K562 (cell line): Measurements from ENCODE around the gene DHRS2. TPM values are rescaled to one million over a fixed set of nuclear protein-coding genes. Genes with fewer than 3 reads are reported as not detected.
A peak's percentile ranks its signal among the peaks of the same experiment; 100 is the strongest.

Source experiments
- ATAC-seq: fragments of 200-7000 bp; cut with Tn5 transposase; 3 replicates; pipeline ENCODE4 v1.9.1; 2020; ENCODE audit warnings: moderate library complexity
- BruUV-seq: library from RNA; stranded (reverse); fragments of 400-500 nt; replicated peaks from 2 replicates; lab custom pipeline; 2021; lab: Mats Ljungman, UMichigan
- CTCF ChIA-PET: fragments of 300-600 bp; formaldehyde crosslinking; extraction: SDS; loops from one replicate; lab custom pipeline; 2021; ENCODE audit warnings: low intra/inter-chr PET ratio; lab: Yijun Ruan, JAX
- POLR2A ChIA-PET: fragments of 300-600, 350-650 bp; sonication (Branson Sonifier 250); formaldehyde crosslinking; extraction: SDS; loops from one replicate; lab custom pipeline; 2021; ENCODE audit warnings: antibody characterized with exemption, inconsistent platforms; lab: Yijun Ruan, JAX
- DNase-seq, 4 experiments: peaks; one replicate each; pipeline versions ENCODE4 v3.0.0 to v3.0.0-alpha.2; 2011 to 2018; ENCODE audit warnings: low spot score in 3 of 4, mixed read lengths in 3 of 4; ENCODE audit errors: extremely low read depth in 1 of 4
- FAIRE-seq: peaks from 2 replicates; lab custom pipeline; 2011; peaks lifted over from hg19 to GRCh38; lab: Jason Lieb, UNC
- H2AFZ ChIP-seq: 2 replicates; pipeline ENCODE4 v1.6.0; 2011; ENCODE audit warnings: low read depth, low read length, control low read depth, inconsistent platforms
- H3K27ac ChIP-seq: fragments of 200-600 bp; 3 replicates; pipeline ENCODE4 v1.8.0; 2011; ENCODE audit warnings: low read depth, mild to moderate bottlenecking, control low read depth, inconsistent platforms, low read length, moderate library complexity, mixed read lengths; ENCODE audit errors: extremely low read depth
- H3K27me3 ChIP-seq, 2 experiments: fragments of 300-600 bp in 1 of 2; 2 replicates in 1 of 2; 3 replicates in 1 of 2; pipeline versions ENCODE4 v1.6.0 to v1.8.0; 2011; ENCODE audit warnings: inconsistent platforms in 2 of 2, low read length in 2 of 2, mild to moderate bottlenecking in 1 of 2, mixed read lengths in 1 of 2, moderate library complexity in 1 of 2; ENCODE audit not compliant: control insufficient read depth in 2 of 2, insufficient read depth in 2 of 2
- H3K36me3 ChIP-seq: fragments of 300-600 bp; 3 replicates; pipeline ENCODE4 v1.8.0; 2011; ENCODE audit warnings: mild to moderate bottlenecking, low read length, inconsistent platforms; ENCODE audit not compliant: control insufficient read depth, insufficient read depth
- H3K4me1 ChIP-seq, 2 experiments: fragments of 200-600 bp in 1 of 2; replicated peaks in 1 of 2; 2 replicates in 1 of 2; 3 replicates in 1 of 2; pipeline versions ENCODE4 v1.5.1 to v1.8.0; 2011; ENCODE audit warnings: inconsistent platforms in 2 of 2, low read length in 2 of 2, mild to moderate bottlenecking in 1 of 2, mixed read lengths in 1 of 2, moderate library complexity in 1 of 2; ENCODE audit not compliant: control insufficient read depth in 2 of 2, insufficient read depth in 2 of 2
- H3K4me2 ChIP-seq: 2 replicates; pipeline ENCODE4 v1.6.1; 2011; ENCODE audit warnings: low read length, control low read depth, inconsistent platforms, mixed read lengths; ENCODE audit not compliant: insufficient read depth
- H3K4me3 ChIP-seq: fragments of 200-600 bp; sonication (generic), shearing (Covaris generic); 2 replicates; pipeline ENCODE4 v1.5.1; 2016; ENCODE audit warnings: control low read depth, inconsistent platforms
- H3K79me2 ChIP-seq: fragments of 200-600 bp; 3 replicates; pipeline ENCODE4 v1.8.0; 2011; ENCODE audit warnings: low read length, inconsistent platforms; ENCODE audit not compliant: control insufficient read depth, insufficient read depth
- H3K9ac ChIP-seq, 2 experiments: 2 replicates each; pipeline versions ENCODE4 v1.6.0 to v1.6.1; 2011; ENCODE audit warnings: low read depth in 2 of 2, low read length in 2 of 2, control low read depth in 1 of 2, inconsistent platforms in 1 of 2, mild to moderate bottlenecking in 1 of 2, mixed read lengths in 1 of 2; ENCODE audit not compliant: insufficient read depth in 1 of 2
- H3K9me1 ChIP-seq: one replicate; pipeline ENCODE4 v1.6.0; 2011; ENCODE audit warnings: inconsistent platforms, mild to moderate bottlenecking, low read length, moderate library complexity; ENCODE audit not compliant: control insufficient read depth, insufficient read depth
- H3K9me3 ChIP-seq: replicated peaks from 2 replicates; pipeline ENCODE4 v1.5.1; 2011; ENCODE audit warnings: low read depth, low read length, inconsistent platforms; ENCODE audit not compliant: control insufficient read depth, insufficient read depth
- H4K20me1 ChIP-seq: replicated peaks from 2 replicates; pipeline ENCODE4 v1.6.1; 2011; ENCODE audit warnings: low read length, inconsistent platforms, mixed read lengths; ENCODE audit not compliant: control insufficient read depth, insufficient read depth
- CTCF ChIP-seq, 3 experiments: IDR thresholded peaks in 2 of 3; conservative IDR thresholded peaks in 1 of 3; 2 replicates each; pipeline ENCODE4 v1.5.1; 2011 to 2012; ENCODE audit warnings: low read length in 3 of 3, mild to moderate bottlenecking in 3 of 3, control low read depth in 2 of 3, improper control_type of control experiment in 1 of 3, inconsistent platforms in 1 of 3, low read depth in 1 of 3, mixed read lengths in 1 of 3, moderate library complexity in 1 of 3; ENCODE audit not compliant: insufficient read depth in 2 of 3
- ESRRA ChIP-seq: fragments of 450-650 bp; IDR thresholded peaks from 2 replicates; pipeline ENCODE4 v1.6.1; 2014; ENCODE audit warnings: low read depth, mild to moderate bottlenecking, moderate library complexity, borderline replicate concordance
- RAD21 ChIP-seq, 2 experiments: fragments of 250-450 bp in 1 of 2; fragments of 450-650 bp in 1 of 2; sonication (Bioruptor Pico) in 1 of 2; formaldehyde crosslinking in 1 of 2; IDR thresholded peaks in 1 of 2; conservative IDR thresholded peaks in 1 of 2; 2 replicates each; pipeline versions ENCODE4 v1.4.0 to v1.8.0; 2020 to 2022; ENCODE audit warnings: mild to moderate bottlenecking in 2 of 2, moderate library complexity in 1 of 2
- TAF7 ChIP-seq: fragments of 450-650 bp; IDR thresholded peaks from 2 replicates; pipeline ENCODE4 v1.6.1; 2016; ENCODE audit warnings: missing genetic modification characterization, missing compliant biosample characterization
- WGBS: fragments of 100-300 bp; shearing (Covaris generic); methylation state at CpG from one replicate; pipeline ENCODE4 v1.1.6; 2016; ENCODE audit warnings: low coverage, mixed read lengths; ENCODE audit not compliant: insufficient coverage; ENCODE audit errors: missing lambda C conversion rate; 5-methylcytosine and 5-hydroxymethylcytosine counted together
- in situ Hi-C: fragments of 300-500 bp; cut with MboI; formaldehyde crosslinking; loops from 4 replicates; pipeline ENCODE4 v1.15.0; 2018; ENCODE audit warnings: inconsistent platforms, mixed read lengths
- intact Hi-C: fragments of 100-400 bp; cut with micrococcal nuclease; formaldehyde crosslinking; loops from 2 replicates; pipeline ENCODE4 v1.14.2; 2022
- polyA plus RNA-seq, 8 experiments: library from polyadenylated mRNA; depleted of rRNA in 4 of 8; stranded (reverse) in 5 of 8; unstranded in 3 of 8; fragments of >200 nt; fragmentation: Nextera tagmentation in 2 of 8; fragmentation: Illumina TruSeq in 1 of 8; extraction: Ambion mirVana in 2 of 8; extraction: Trizol in 1 of 8; gene quantifications; 2 replicates each; pipeline versions ENCODE4 v1.2.1 to v1.2.3, GENCODE V29; 2011 to 2014; ENCODE audit warnings: inconsistent platforms in 1 of 8, missing spikeins in 1 of 8
- total RNA-seq, 7 experiments: library from RNA; depleted of rRNA in 6 of 7; stranded (reverse); fragments of >200 nt in 6 of 7; fragmentation: Illumina TruSeq in 2 of 7; extraction: Trizol in 2 of 7; gene quantifications; 2 replicates each; pipeline versions ENCODE4 v1.2.1 to v1.2.3, GENCODE V29; 2011 to 2021; ENCODE audit warnings: low replicate concordance in 1 of 7

The DHRS2 gene
- total and polyA plus RNA-seq, 9 of the 15 experiments (the other 6 are each of a cell fraction or from before 2014, with no cell fraction given): 2.9 to 96.8 (median 64.4) TPM

- TF ChIP-seq RAD21 (CRISPR knock-in tag; conservative IDR thresholded peaks at IDR 0.05 in 1 of 2, IDR thresholded peaks at IDR 0.05 in 1 of 2): no peak
- TF ChIP-seq, all 486 proteins: peak for 0
Measured at GRCh38 chr14:23621932-23622730, 14.0 kb upstream of the DHRS2 start (continued).

DNA sequence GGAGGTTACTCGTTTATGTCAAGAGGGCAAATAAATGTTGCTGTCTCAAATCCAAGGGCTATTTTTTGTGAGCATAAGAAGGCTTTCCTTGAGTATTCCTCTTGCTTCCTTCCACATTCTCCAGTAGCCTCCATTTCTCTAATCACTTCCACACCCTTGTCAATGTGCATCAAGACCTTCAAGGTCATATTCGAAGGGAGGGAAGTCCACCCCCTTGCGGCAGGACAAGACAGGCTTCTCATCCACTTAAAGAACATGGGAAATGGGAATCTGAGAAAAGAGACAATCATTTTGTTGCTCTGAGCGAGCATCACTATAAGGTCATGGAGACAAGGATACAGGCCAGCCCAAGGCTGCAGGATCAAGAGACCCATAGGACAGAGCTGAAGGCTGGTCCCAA, 13.2 kb upstream of the DHRS2 start:
- ATAC-seq (no peak), FAIRE-seq (peak; percentile 32)

More for the DNA sequence above, 13.2 kb upstream of the DHRS2 start:
- Histone ChIP-seq H3K4me1 (peaks cover 0 to 2% of the 10 kb centered on the region in 2 experiments; a peak in 1 of 5 replicates), H3K79me2 (no peaks in the 10 kb centered on the region)
- POLR2A ChIA-PET: interaction anchor here (0.5 kb wide), 1 partner anchor 207 kb away, joined by 3 read pairs; no protein-coding TSS in a partner anchor
- TF ChIP-seq CTCF (IDR thresholded peaks at IDR 0.05 in 2 of 3, conservative IDR thresholded peaks at IDR 0.05 in 1 of 3; ENCODE audit: insufficient read depth in 2 of 3, low read depth in 1 of 3, low read length in 3 of 3) (peak; percentile 13 to 41 (median 22); a peak in 4 of 6 replicates), TAF7 (tag) (no peak), RAD21 (CRISPR knock-in tag; conservative IDR thresholded peaks at IDR 0.05 in 1 of 2, IDR thresholded peaks at IDR 0.05 in 1 of 2) (peak in 1 of 2 experiments; percentile 52; a peak in 2 of 4 replicates), ESRRA (peak; percentile 95)
- TF ChIP-seq, all 486 proteins: peak for 3
- H3K27me3 ChIP-seq: no peaks in the 10 kb centered on the region
- H3K4me2 ChIP-seq: no peak overlapping the region
- no peak overlapping the region for H3K9ac ChIP-seq
- no TSS peak for BruUV-seq
- 0% methylated on average over 4 of the region's 4 CpGs for whole genome bisulfite sequencing
- H3K27ac ChIP-seq: no peak overlapping the region
- H4K20me1 ChIP-seq: no peaks in the 10 kb centered on the region
- CTCF ChIA-PET: interaction anchor here (0.7 kb wide), 1 partner anchor 306 kb away, joined by 3 read pairs; no protein-coding TSS in a partner anchor
- in situ Hi-C loops: no loop called here
- H3K36me3 ChIP-seq: no peaks in the 10 kb centered on the region
- no peak overlapping the region for H2AFZ ChIP-seq
- H3K4me3 ChIP-seq: no peak overlapping the region
- intact Hi-C loops: loop anchor here (2.0 kb wide), 1 partner anchor 34 kb away; no protein-coding TSS in a partner anchor
- no peaks in the 10 kb centered on the region for H3K9me3 ChIP-seq
- DNase-seq: no peak
- no peaks in the 10 kb centered on the region for H3K9me1 ChIP-seq
